Measurements from ENCODE around the gene UQCR11. TPM values are rescaled to one million over a fixed set of nuclear protein-coding genes. Genes with fewer than 3 reads are reported as not detected.

Gene UQCR11
- total and polyA plus RNA-seq, 2 of the 8 experiments (the other 6 are each of a cell fraction or from before 2014, with no cell fraction given): 162 to 171 TPM

GRCh38 chr19:1553415-1553814, 51.8 kb downstream of the UQCR11 start (continued):
- TF ChIP-seq NRF1 (IDR thresholded peaks at IDR 0.05; ENCODE audit: low read depth, low read length) (no peak), ATF3 (IDR thresholded peaks at IDR 0.05; ENCODE audit: insufficient read depth, low read depth, low read length) (no peak), JUN (IDR thresholded peaks at IDR 0.05; ENCODE audit: low read depth, low read length) (no peak), ASH2L (IDR thresholded peaks at IDR 0.05; ENCODE audit: low read length) (no peak), RFX5 (IDR thresholded peaks at IDR 0.05; ENCODE audit: borderline replicate concordance, low read depth, low read length) (no peak), RBBP5 (IDR thresholded peaks at IDR 0.05; ENCODE audit: borderline replicate concordance, low read depth, low read length) (no peak), BRCA1 (IDR thresholded peaks at IDR 0.05; ENCODE audit: low read depth, low read length) (no peak), EP300 (IDR thresholded peaks at IDR 0.05; ENCODE audit: borderline replicate concordance in 1 of 2, low read depth in 2 of 2, low read length in 2 of 2) (no peak)
